DND-41 (cell line): Measurements from ENCODE around the gene KRTDAP.

ENCODE experiments used
- ATAC-seq: fragments of 200-7000 bp; cut with Tn5 transposase; 3 replicates; pipeline ENCODE4 v1.9.1; 2021; ENCODE audit warnings: low read depth; ENCODE audit not compliant: insufficient read depth
- DNase-seq: peaks from one replicate; pipeline ENCODE4 v3.0.0-alpha.2; 2020
- H2AFZ ChIP-seq: 2 replicates; pipeline ENCODE4 v1.6.0; 2012; ENCODE audit warnings: low read depth, low read length
- H3K27ac ChIP-seq: 2 replicates; pipeline ENCODE4 v1.5.1; 2012; ENCODE audit warnings: low read length, inconsistent platforms
- H3K27me3 ChIP-seq: fragments of 200-600 bp; sonication (generic); 2 replicates; pipeline ENCODE4 v1.6.0; 2012; ENCODE audit warnings: low read length, mild to moderate bottlenecking, inconsistent platforms; ENCODE audit not compliant: insufficient read depth, poor library complexity
- H3K36me3 ChIP-seq: 2 replicates; pipeline ENCODE4 v1.5.1; 2012; ENCODE audit warnings: low read length, inconsistent platforms; ENCODE audit not compliant: insufficient read depth
- H3K4me1 ChIP-seq: 2 replicates; pipeline ENCODE4 v1.5.1; 2012; ENCODE audit warnings: mild to moderate bottlenecking, low read length; ENCODE audit not compliant: insufficient read depth
- H3K4me2 ChIP-seq: 2 replicates; pipeline ENCODE4 v1.6.0; 2012; ENCODE audit warnings: mild to moderate bottlenecking, moderate library complexity, low read length, inconsistent platforms; ENCODE audit not compliant: insufficient read depth
- H3K4me3 ChIP-seq, 2 experiments: fragments of 200-600 bp in 1 of 2; shearing (Covaris generic) in 1 of 2; 2 replicates each; pipeline ENCODE4 v1.5.1; 2012 to 2016; ENCODE audit warnings: inconsistent platforms in 2 of 2, low read length in 2 of 2, mild to moderate bottlenecking in 2 of 2, low read depth in 1 of 2, moderate library complexity in 1 of 2
- H3K79me2 ChIP-seq: 2 replicates; pipeline ENCODE4 v1.6.0; 2012; ENCODE audit warnings: low read length, inconsistent platforms; ENCODE audit not compliant: insufficient read depth
- H3K9ac ChIP-seq: 2 replicates; pipeline ENCODE4 v1.6.0; 2012; ENCODE audit warnings: low read depth, mild to moderate bottlenecking, inconsistent platforms, low read length, moderate library complexity
- H3K9me3 ChIP-seq: 2 replicates; pipeline ENCODE4 v1.5.1; 2012; ENCODE audit warnings: low read length, moderate library complexity, mild to moderate bottlenecking, inconsistent platforms; ENCODE audit not compliant: insufficient read depth, severe bottlenecking
- H4K20me1 ChIP-seq: 2 replicates; pipeline ENCODE4 v1.6.0; 2012; ENCODE audit warnings: low read length; ENCODE audit not compliant: insufficient read depth
- CTCF ChIP-seq: IDR thresholded peaks from 2 replicates; pipeline ENCODE4 v1.5.1; 2012; ENCODE audit warnings: borderline replicate concordance, low read length, moderate library complexity, mild to moderate bottlenecking; ENCODE audit not compliant: poor library complexity, severe bottlenecking; ENCODE audit errors: extremely low read depth
- EZH2 ChIP-seq: IDR thresholded peaks from 3 replicates; pipeline ENCODE4 v1.6.1; 2012; ENCODE audit warnings: borderline replicate concordance, low read depth, mild to moderate bottlenecking, moderate library complexity, low read length, inconsistent platforms; ENCODE audit not compliant: severe bottlenecking

Gene KRTDAP

GRCh38 chr19:35459414-35460082 lies 30.7 kb downstream of the KRTDAP start:
- Histone ChIP-seq H3K36me3 (no peaks in the 10 kb centered on the region), H3K4me2 (no peak overlapping the region), H3K4me3 (no peak overlapping the region), H3K9ac (no peak overlapping the region), H4K20me1 (no peaks in the 10 kb centered on the region), H3K9me3 (no peaks in the 10 kb centered on the region), H3K79me2 (no peaks in the 10 kb centered on the region), H3K27me3 (no peaks in the 10 kb centered on the region), H3K4me1 (peaks cover 32% of the 10 kb centered on the region), H3K27ac (no peak overlapping the region), H2AFZ (no peak overlapping the region)
- ATAC-seq (no peak), DNase-seq (no peak)
- TF ChIP-seq CTCF (no peak), EZH2 (no peak)

- TF ChIP-seq EZH2, result no peak
- no peak for TF ChIP-seq CTCF
- no peaks in the 10 kb centered on the region for H3K27me3 ChIP-seq
- no peaks in the 10 kb centered on the region for H3K79me2 ChIP-seq
- H2AFZ ChIP-seq, result no peak overlapping the region
- ATAC-seq, result no peak
- no peak overlapping the region for H3K9ac ChIP-seq
- H3K27ac ChIP-seq, result no peak overlapping the region
- H3K4me1 ChIP-seq, result peaks cover 29% of the 10 kb centered on the region
- H4K20me1 ChIP-seq, result no peaks in the 10 kb centered on the region
- no peak overlapping the region for H3K4me3 ChIP-seq
- no peak overlapping the region for H3K4me2 ChIP-seq
- H3K36me3 ChIP-seq, result no peaks in the 10 kb centered on the region
- H3K9me3 ChIP-seq, result no peaks in the 10 kb centered on the region
- no peak for DNase-seq
Measured at GRCh38 chr19:35458731-35459391, 31.4 kb downstream of the KRTDAP start.

- H3K79me2 ChIP-seq, result no peaks in the 10 kb centered on the region
- no peaks in the 10 kb centered on the region for H3K27me3 ChIP-seq
- ATAC-seq (no peak), DNase-seq (no peak)
- no peaks in the 10 kb centered on the region for H3K36me3 ChIP-seq
- H3K27ac ChIP-seq, result no peak overlapping the region
- H3K9ac ChIP-seq, result no peak overlapping the region
- H3K4me1 ChIP-seq, result peaks cover 23% of the 10 kb centered on the region
- H3K9me3 ChIP-seq, result no peaks in the 10 kb centered on the region
- no peaks in the 10 kb centered on the region for H4K20me1 ChIP-seq
- H3K4me2 ChIP-seq, result no peak overlapping the region
- no peak overlapping the region for H3K4me3 ChIP-seq
- H2AFZ ChIP-seq, result no peak overlapping the region
- TF ChIP-seq CTCF, result no peak
- TF ChIP-seq EZH2, result no peak
Measured at GRCh38 chr19:35458192-35458591, 32.1 kb downstream of the KRTDAP start.

GRCh38 chr19:35457173-35457572 lies 33.1 kb downstream of the KRTDAP start:
- Histone ChIP-seq H3K79me2 (no peaks in the 10 kb centered on the region), H3K9ac (no peak overlapping the region), H3K27me3 (no peaks in the 10 kb centered on the region), H3K4me2 (no peak overlapping the region), H3K36me3 (no peaks in the 10 kb centered on the region), H3K4me1 (peaks cover 13% of the 10 kb centered on the region), H4K20me1 (no peaks in the 10 kb centered on the region), H3K9me3 (no peaks in the 10 kb centered on the region), H3K4me3 (no peak overlapping the region), H3K27ac (no peak overlapping the region), H2AFZ (no peak overlapping the region)
- ATAC-seq (no peak), DNase-seq (no peak)
- TF ChIP-seq CTCF, result no peak
- no peak for TF ChIP-seq EZH2
